DND-41 (cell line): ENCODE measurements around the gene FGF14.

ENCODE experiments used
- ATAC-seq: fragments of 200-7000 bp; cut with Tn5 transposase; 3 replicates; pipeline ENCODE4 v1.9.1; 2021; ENCODE audit warnings: low read depth; ENCODE audit not compliant: insufficient read depth
- DNase-seq: peaks from one replicate; pipeline ENCODE4 v3.0.0-alpha.2; 2020
- H2AFZ ChIP-seq: 2 replicates; pipeline ENCODE4 v1.6.0; 2012; ENCODE audit warnings: low read depth, low read length
- H3K27ac ChIP-seq: 2 replicates; pipeline ENCODE4 v1.5.1; 2012; ENCODE audit warnings: low read length, inconsistent platforms
- H3K27me3 ChIP-seq: fragments of 200-600 bp; sonication (generic); 2 replicates; pipeline ENCODE4 v1.6.0; 2012; ENCODE audit warnings: low read length, mild to moderate bottlenecking, inconsistent platforms; ENCODE audit not compliant: insufficient read depth, poor library complexity
- H3K36me3 ChIP-seq: 2 replicates; pipeline ENCODE4 v1.5.1; 2012; ENCODE audit warnings: low read length, inconsistent platforms; ENCODE audit not compliant: insufficient read depth
- H3K4me1 ChIP-seq: 2 replicates; pipeline ENCODE4 v1.5.1; 2012; ENCODE audit warnings: mild to moderate bottlenecking, low read length; ENCODE audit not compliant: insufficient read depth
- H3K4me2 ChIP-seq: 2 replicates; pipeline ENCODE4 v1.6.0; 2012; ENCODE audit warnings: mild to moderate bottlenecking, moderate library complexity, low read length, inconsistent platforms; ENCODE audit not compliant: insufficient read depth
- H3K4me3 ChIP-seq, 2 experiments: fragments of 200-600 bp in 1 of 2; shearing (Covaris generic) in 1 of 2; 2 replicates each; pipeline ENCODE4 v1.5.1; 2012 to 2016; ENCODE audit warnings: inconsistent platforms in 2 of 2, low read length in 2 of 2, mild to moderate bottlenecking in 2 of 2, low read depth in 1 of 2, moderate library complexity in 1 of 2
- H3K79me2 ChIP-seq: 2 replicates; pipeline ENCODE4 v1.6.0; 2012; ENCODE audit warnings: low read length, inconsistent platforms; ENCODE audit not compliant: insufficient read depth
- H3K9ac ChIP-seq: 2 replicates; pipeline ENCODE4 v1.6.0; 2012; ENCODE audit warnings: low read depth, mild to moderate bottlenecking, inconsistent platforms, low read length, moderate library complexity
- H3K9me3 ChIP-seq: 2 replicates; pipeline ENCODE4 v1.5.1; 2012; ENCODE audit warnings: low read length, moderate library complexity, mild to moderate bottlenecking, inconsistent platforms; ENCODE audit not compliant: insufficient read depth, severe bottlenecking
- H4K20me1 ChIP-seq: 2 replicates; pipeline ENCODE4 v1.6.0; 2012; ENCODE audit warnings: low read length; ENCODE audit not compliant: insufficient read depth
- EZH2 ChIP-seq: IDR thresholded peaks from 3 replicates; pipeline ENCODE4 v1.6.1; 2012; ENCODE audit warnings: borderline replicate concordance, low read depth, mild to moderate bottlenecking, moderate library complexity, low read length, inconsistent platforms; ENCODE audit not compliant: severe bottlenecking
- TF ChIP-seq, protein P1 (sequence below): IDR thresholded peaks from 2 replicates; pipeline ENCODE4 v1.5.1; 2012; ENCODE audit warnings: borderline replicate concordance, low read length, moderate library complexity, mild to moderate bottlenecking; ENCODE audit not compliant: poor library complexity, severe bottlenecking; ENCODE audit errors: extremely low read depth

FGF14 gene

DNA sequence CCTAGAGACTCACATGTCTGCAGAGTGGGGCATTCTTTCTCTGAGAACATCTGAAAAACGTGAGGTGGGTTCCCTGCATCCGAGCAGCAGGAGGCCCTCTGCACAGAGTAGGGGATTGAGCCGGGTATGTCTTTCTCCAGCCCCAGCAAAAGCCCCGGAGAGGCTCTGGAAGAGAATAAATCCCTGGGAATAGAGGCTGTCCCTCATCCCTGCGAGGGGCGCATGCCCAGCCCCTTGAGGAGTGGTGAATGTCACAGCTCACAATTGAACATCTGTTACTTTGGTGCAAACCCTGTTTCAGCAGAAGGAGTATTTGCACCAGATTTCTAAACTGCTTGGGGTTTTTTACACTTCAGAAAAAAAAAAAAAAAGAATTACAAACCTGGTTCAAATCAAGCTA is 164.6 kb downstream of the FGF14 start:
- Histone ChIP-seq H3K9me3 (no peaks in the 10 kb centered on the region), H4K20me1 (no peaks in the 10 kb centered on the region), H3K4me1 (no peaks in the 10 kb centered on the region), H3K36me3 (no peaks in the 10 kb centered on the region), H3K4me2 (no peak overlapping the region), H3K27me3 (peaks cover 6% of the 10 kb centered on the region), H3K27ac (no peak overlapping the region), H3K79me2 (no peaks in the 10 kb centered on the region), H3K4me3 (no peak overlapping the region), H3K9ac (no peak overlapping the region), H2AFZ (no peak overlapping the region)
- TF ChIP-seq, protein P1, sequence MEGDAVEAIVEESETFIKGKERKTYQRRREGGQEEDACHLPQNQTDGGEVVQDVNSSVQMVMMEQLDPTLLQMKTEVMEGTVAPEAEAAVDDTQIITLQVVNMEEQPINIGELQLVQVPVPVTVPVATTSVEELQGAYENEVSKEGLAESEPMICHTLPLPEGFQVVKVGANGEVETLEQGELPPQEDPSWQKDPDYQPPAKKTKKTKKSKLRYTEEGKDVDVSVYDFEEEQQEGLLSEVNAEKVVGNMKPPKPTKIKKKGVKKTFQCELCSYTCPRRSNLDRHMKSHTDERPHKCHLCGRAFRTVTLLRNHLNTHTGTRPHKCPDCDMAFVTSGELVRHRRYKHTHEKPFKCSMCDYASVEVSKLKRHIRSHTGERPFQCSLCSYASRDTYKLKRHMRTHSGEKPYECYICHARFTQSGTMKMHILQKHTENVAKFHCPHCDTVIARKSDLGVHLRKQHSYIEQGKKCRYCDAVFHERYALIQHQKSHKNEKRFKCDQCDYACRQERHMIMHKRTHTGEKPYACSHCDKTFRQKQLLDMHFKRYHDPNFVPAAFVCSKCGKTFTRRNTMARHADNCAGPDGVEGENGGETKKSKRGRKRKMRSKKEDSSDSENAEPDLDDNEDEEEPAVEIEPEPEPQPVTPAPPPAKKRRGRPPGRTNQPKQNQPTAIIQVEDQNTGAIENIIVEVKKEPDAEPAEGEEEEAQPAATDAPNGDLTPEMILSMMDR = no peak
- TF ChIP-seq EZH2 = no peak
- no peak for DNase-seq
- no peak for ATAC-seq

DNA sequence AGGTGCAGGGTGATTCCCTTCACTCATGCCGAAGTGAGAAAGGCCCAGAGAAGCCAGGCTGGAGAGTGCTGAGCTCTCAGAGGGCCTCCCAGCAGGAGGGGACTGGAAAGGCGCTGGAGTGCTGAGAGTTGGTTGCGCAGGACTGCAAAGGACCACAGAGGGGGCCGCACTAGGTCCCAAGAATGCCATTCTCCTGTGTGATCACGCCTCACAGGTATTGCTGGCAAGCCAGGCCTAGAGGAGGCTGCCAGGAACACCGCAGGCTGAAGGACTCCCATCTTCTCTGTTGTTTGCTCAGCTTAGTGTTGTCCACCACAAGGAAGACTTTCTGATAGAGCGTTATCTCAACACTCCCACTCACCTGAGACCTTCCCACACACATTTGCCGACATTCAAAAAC is 165.0 kb downstream of the FGF14 start:
- H3K27me3 ChIP-seq = peaks cover 6% of the 10 kb centered on the region
- H3K4me2 ChIP-seq = no peak overlapping the region
- H3K79me2 ChIP-seq = no peaks in the 10 kb centered on the region
- H2AFZ ChIP-seq = no peak overlapping the region
- ATAC-seq = no peak
- H3K9ac ChIP-seq = no peak overlapping the region
- no peaks in the 10 kb centered on the region for H3K9me3 ChIP-seq
- H3K4me3 ChIP-seq = no peak overlapping the region
- no peak for DNase-seq
- H4K20me1 ChIP-seq = no peaks in the 10 kb centered on the region
- no peak overlapping the region for H3K27ac ChIP-seq
- H3K4me1 ChIP-seq = no peaks in the 10 kb centered on the region
- H3K36me3 ChIP-seq = no peaks in the 10 kb centered on the region
- no peak for TF ChIP-seq EZH2
- TF ChIP-seq, protein P1 = no peak

DNA sequence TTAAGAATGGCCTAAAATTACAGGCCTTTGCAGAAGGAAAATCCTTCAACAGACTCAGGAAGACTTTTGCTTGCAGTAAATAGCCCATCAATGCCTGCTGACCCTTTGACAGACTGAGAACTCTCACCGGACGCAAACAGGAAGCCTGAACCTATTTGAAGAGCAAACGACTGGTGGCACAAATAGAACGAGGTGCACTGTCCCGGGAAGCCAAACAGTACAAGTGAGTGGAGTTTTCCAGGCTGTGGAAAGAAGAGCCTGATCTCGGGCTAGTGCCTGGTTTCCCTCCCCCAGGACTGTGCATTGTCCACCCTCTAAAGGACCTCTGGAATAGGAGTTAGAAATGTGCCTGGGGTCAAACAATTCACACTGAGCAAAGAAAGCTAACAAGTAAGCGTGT is 165.5 kb downstream of the FGF14 start:
- Histone ChIP-seq H3K9me3 (no peaks in the 10 kb centered on the region), H3K4me1 (no peaks in the 10 kb centered on the region), H3K9ac (no peak overlapping the region), H2AFZ (no peak overlapping the region), H3K79me2 (no peaks in the 10 kb centered on the region), H4K20me1 (no peaks in the 10 kb centered on the region), H3K4me3 (no peak overlapping the region), H3K36me3 (no peaks in the 10 kb centered on the region), H3K27ac (no peak overlapping the region), H3K27me3 (peaks cover 9% of the 10 kb centered on the region), H3K4me2 (no peak overlapping the region)
- DNase-seq (no peak), ATAC-seq (no peak)
- TF ChIP-seq, protein P1 = no peak
- no peak for TF ChIP-seq EZH2

DNA sequence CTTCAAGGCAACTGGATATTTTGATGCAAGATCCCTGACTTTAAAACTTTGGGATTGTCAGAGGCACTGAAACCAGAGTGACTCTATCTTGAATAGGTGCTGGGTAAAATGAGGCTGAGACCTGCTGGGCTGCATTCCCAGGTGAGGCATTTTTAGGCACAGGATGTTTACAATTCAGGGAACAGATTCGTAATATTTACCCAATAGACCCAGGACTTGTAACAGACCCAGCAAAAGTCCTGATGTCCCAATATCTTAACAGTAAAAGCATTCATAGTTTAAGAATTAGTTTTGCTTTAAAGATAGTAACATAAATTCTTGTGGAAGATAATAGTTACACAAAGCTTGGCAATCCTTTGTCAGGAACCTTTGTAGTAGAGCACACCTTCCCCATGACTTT is 166.2 kb downstream of the FGF14 start:
- Histone ChIP-seq H3K9ac (no peak overlapping the region), H3K27me3 (peaks cover 9% of the 10 kb centered on the region), H3K27ac (no peak overlapping the region), H3K4me2 (no peak overlapping the region), H2AFZ (no peak overlapping the region), H3K36me3 (no peaks in the 10 kb centered on the region), H4K20me1 (no peaks in the 10 kb centered on the region), H3K4me1 (no peaks in the 10 kb centered on the region), H3K9me3 (no peaks in the 10 kb centered on the region), H3K4me3 (no peak overlapping the region), H3K79me2 (no peaks in the 10 kb centered on the region)
- TF ChIP-seq EZH2 = no peak
- TF ChIP-seq, protein P1 = no peak
- no peak for ATAC-seq
- DNase-seq = no peak
